Body of pancreas (tissue), 4 donors: ENCODE data around the gene DDR1.

Experiments
- CTCF ChIP-seq, 7 experiments: fragments of 450-650 bp in 4 of 7; fragments of 200-600 bp in 3 of 7; sonication (generic) in 3 of 7; IDR thresholded peaks; one replicate each; pipeline ENCODE4 v1.5.1; 2016 to 2019; ENCODE audit warnings: antibody characterized with exemption in 7 of 7
- POLR2A ChIP-seq, 3 donors: fragments of 450-650 bp; IDR thresholded peaks; one replicate each; pipeline ENCODE4 v1.6.1; 2016; ENCODE audit warnings: antibody characterized with exemption in 3 of 3, mild to moderate bottlenecking in 2 of 3

DNA sequence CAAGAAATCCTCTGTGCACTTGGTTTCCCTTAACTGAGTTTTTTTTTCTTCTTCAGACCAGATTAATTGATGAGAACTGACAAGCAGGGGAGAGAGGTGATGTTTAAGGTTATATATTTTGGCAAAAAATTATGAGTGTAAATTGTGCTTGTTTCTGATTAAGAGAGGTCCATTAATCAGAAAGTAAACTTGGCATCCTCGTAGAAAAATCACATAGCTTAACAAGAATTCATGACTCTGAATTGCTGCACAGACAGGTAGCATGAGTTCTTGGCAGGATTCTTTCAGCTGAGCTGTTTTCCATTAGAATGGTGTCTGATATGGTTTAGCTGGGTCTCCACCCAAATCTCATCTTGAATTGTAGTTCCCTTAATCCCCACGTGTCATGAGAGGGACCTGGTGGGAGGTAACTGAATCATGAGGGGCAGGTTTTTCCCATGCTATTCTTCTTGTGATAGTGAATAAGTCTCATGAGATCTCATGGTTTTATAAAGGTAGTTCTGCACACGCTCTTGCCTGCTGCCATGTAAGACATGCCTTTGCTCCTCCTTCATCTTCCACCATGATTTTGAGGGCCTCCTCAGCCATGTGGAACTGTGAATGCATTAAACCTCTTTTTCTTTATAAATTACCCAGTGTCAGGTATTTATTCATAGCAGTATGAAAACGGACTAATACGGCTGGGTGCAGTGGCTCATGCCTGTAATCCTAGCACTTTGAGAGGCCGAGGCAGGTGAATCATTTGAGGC lies 34.2 kb upstream of the DDR1 start:
- TF ChIP-seq CTCF (IDR thresholded peaks at IDR 0.05) = no peak
- no peak for TF ChIP-seq POLR2A (IDR thresholded peaks at IDR 0.05)
